ENCODE results near the gene ERCC1. TPM values are rescaled to one million over a fixed set of nuclear protein-coding genes. Genes with fewer than 3 reads are reported as not detected.
"Not testable (repeated sequence)": the region's sequence is repeated elsewhere in the genome, so short reads cannot be mapped to it uniquely, and the experiment has no call there.

ERCC1 gene
- polyA plus RNA-seq, 1 donor from 2014 or later: 69.2 TPM

GRCh38 chr19:45429896-45430295 lies 6.2 kb upstream of the ERCC1 start:
- H3K36me3 ChIP-seq (ENCODE audit: insufficient read depth, low read length); H2AFZ ChIP-seq (ENCODE audit: low read depth, low read length); H3K9me2 ChIP-seq (ENCODE audit: insufficient read depth, low read length); H4K20me1 ChIP-seq (ENCODE audit: insufficient read depth); H3K9me3 ChIP-seq (ENCODE audit: low read length); H3F3A ChIP-seq (ENCODE audit: insufficient read depth, low read length, poor library complexity, severe bottlenecking); H3K79me2 ChIP-seq (replicated peaks; ENCODE audit: insufficient read depth, low read length); H3K27ac ChIP-seq (ENCODE audit: low read length); H3K9ac ChIP-seq (ENCODE audit: low read length); H3K4me2 ChIP-seq (ENCODE audit: low read length); H3K4me3 ChIP-seq (ENCODE audit: low read length): not testable (repeated sequence)
- peaks cover 17% of the 10 kb centered on the region for H3K27me3 ChIP-seq (ENCODE audit: insufficient read depth, low read depth, low read length)

GRCh38 chr19:45428384-45429231 lies 4.9 kb upstream of the ERCC1 start:
- Histone ChIP-seq H3K4me3 (ENCODE audit: low read length) (peak overlapping the region; percentile 48), H2AFZ (ENCODE audit: low read depth, low read length) (no peak overlapping the region), H3K4me2 (ENCODE audit: low read length) (no peak overlapping the region), H4K20me1 (ENCODE audit: insufficient read depth) (no peaks in the 10 kb centered on the region), H3K9me3 (ENCODE audit: low read length) (no peaks in the 10 kb centered on the region), H3K36me3 (ENCODE audit: insufficient read depth, low read length) (no peaks in the 10 kb centered on the region), H3K27ac (ENCODE audit: low read length) (no peak overlapping the region), H3K9ac (ENCODE audit: low read length) (no peak overlapping the region), H3K9me2 (ENCODE audit: insufficient read depth, low read length) (no peaks in the 10 kb centered on the region), H3K79me2 (replicated peaks; ENCODE audit: insufficient read depth, low read length) (no peaks in the 10 kb centered on the region), H3F3A (ENCODE audit: insufficient read depth, low read length, poor library complexity, severe bottlenecking) (no peaks in the 10 kb centered on the region), H3K27me3 (ENCODE audit: insufficient read depth, low read depth, low read length) (peaks cover 17% of the 10 kb centered on the region)
- TF ChIP-seq REST (IDR thresholded peaks at IDR 0.05; ENCODE audit: borderline replicate concordance) (no peak), CTCF (IDR thresholded peaks at IDR 0.05; ENCODE audit: poor library complexity, severe bottlenecking) (peak; percentile 24)

- Histone ChIP-seq H3K9me2 (ENCODE audit: insufficient read depth, low read length) (no peaks in the 10 kb centered on the region), H3K36me3 (ENCODE audit: insufficient read depth, low read length) (no peaks in the 10 kb centered on the region), H2AFZ (ENCODE audit: low read depth, low read length) (peak overlapping the region; percentile 66), H3K27ac (ENCODE audit: low read length) (peak overlapping the region; percentile 66), H3F3A (ENCODE audit: insufficient read depth, low read length, poor library complexity, severe bottlenecking) (no peaks in the 10 kb centered on the region), H3K9ac (ENCODE audit: low read length) (peak overlapping the region; percentile 73), H4K20me1 (ENCODE audit: insufficient read depth) (no peaks in the 10 kb centered on the region), H3K79me2 (replicated peaks; ENCODE audit: insufficient read depth, low read length) (peaks cover 4% of the 10 kb centered on the region), H3K9me3 (ENCODE audit: low read length) (no peaks in the 10 kb centered on the region), H3K4me3 (ENCODE audit: low read length) (peak overlapping the region; percentile 84), H3K27me3 (ENCODE audit: insufficient read depth, low read depth, low read length) (peaks cover 16% of the 10 kb centered on the region), H3K4me2 (ENCODE audit: low read length) (peak overlapping the region; percentile 23)
- TF ChIP-seq RAD21 (conservative IDR thresholded peaks at IDR 0.05): no peak
- no peak for TF ChIP-seq POLR2AphosphoS5 (IDR thresholded peaks at IDR 0.05)
- no peak for TF ChIP-seq MXI1 (conservative IDR thresholded peaks at IDR 0.05; ENCODE audit: poor library complexity, severe bottlenecking)
- no peak for TF ChIP-seq EZH2 (IDR thresholded peaks at IDR 0.05; ENCODE audit: borderline replicate concordance, insufficient read depth, low read length, poor library complexity, severe bottlenecking)
- no peak for TF ChIP-seq TAF1 (IDR thresholded peaks at IDR 0.05; ENCODE audit: low read depth)
- no peak for TF ChIP-seq REST (IDR thresholded peaks at IDR 0.05; ENCODE audit: borderline replicate concordance)
- no peak for TF ChIP-seq CTCF (IDR thresholded peaks at IDR 0.05; ENCODE audit: poor library complexity, severe bottlenecking)
- TF ChIP-seq EP300 (conservative IDR thresholded peaks at IDR 0.05; ENCODE audit: poor library complexity, severe bottlenecking): no peak
These were observed 708 bp upstream of the ERCC1 start for GRCh38 chr19:45424191-45425058.

All from neural cell (in vitro differentiated cells).